ENCODE measurements around the gene HPCA.
"Not testable (repeated sequence)": the region's sequence is repeated elsewhere in the genome, so short reads cannot be mapped to it uniquely, and the experiment has no call there.

The HPCA gene

DNA sequence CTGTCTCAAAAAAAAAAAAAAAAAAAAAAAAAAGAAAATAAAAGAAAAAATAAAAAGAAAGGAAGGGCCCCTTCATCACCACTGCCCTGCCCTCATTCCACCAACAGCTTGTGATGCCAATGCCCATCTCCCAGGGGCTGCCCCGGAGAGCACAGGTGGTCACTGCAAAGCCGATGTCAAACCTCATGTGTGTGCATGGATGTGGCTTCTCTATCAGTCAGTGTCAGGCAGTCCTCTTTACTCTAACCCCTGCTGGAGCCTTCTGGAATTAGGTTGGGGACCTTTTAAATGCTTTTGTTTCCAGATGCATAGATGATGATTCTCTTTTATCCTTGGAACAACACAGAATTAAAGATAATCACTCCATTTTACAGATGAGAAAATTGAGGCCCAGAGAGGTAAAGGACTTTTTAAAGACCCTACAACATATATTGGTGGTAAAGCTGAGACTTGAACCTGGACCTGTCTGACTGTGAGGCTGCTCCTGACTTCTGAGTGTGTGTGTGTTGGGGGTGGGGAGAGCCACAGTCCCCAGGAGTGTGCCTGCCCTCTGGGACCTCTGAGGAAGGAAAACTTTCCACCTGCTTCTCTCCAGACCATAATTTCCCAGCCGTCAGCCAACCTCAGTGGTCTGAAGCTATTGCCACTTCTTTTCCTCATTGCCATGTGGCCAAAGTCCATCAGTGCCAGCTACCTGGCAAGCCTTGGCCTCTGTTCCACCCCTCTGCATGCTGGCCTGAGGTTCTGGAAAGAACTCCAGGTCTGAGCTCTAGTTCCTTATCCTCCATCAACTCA, 17.9 kb downstream of the HPCA start:
- DNase-seq, result no peak

DNA sequence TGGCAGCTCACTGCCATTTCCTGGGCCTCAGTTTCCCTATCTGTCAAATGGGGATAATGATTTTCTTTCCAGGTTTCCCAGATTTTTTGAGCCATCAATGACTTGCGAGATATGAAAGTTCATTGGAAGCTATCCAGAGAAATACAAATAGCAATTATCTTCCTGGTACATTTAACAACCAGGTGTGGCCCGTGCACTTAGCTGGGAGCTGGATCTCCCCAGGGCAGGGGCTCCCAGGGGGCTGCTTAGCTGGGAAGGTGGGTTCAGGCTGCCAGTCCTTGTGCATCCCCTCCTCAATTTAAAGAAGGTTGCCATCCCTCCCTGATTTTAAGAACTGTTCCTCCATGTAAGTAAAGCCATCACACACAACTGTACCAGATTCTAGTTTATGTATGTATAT, 18.5 kb downstream of the HPCA start:
- DNase-seq, result no peak

DNA sequence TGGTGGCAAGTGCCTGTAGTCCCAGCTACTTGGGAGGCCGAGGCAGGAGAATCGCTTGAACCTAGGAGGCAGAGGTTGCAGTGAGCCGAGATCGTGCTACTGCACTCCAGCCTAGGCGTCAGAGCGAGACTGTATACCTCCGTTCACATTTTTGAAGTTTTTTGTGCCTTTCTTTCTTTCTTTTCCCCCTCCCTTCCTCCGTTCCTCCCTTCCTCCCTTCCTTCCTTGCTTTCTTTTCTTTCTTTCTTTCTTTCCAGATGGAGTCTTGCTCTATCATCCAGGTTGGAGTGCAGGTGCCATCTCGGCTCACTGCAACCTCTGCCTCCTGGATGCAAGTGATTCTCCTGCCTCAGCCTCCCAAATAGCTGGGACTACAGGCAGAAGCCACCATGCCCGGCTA, 19.3 kb downstream of the HPCA start:
- not testable (repeated sequence) for DNase-seq

DNA sequence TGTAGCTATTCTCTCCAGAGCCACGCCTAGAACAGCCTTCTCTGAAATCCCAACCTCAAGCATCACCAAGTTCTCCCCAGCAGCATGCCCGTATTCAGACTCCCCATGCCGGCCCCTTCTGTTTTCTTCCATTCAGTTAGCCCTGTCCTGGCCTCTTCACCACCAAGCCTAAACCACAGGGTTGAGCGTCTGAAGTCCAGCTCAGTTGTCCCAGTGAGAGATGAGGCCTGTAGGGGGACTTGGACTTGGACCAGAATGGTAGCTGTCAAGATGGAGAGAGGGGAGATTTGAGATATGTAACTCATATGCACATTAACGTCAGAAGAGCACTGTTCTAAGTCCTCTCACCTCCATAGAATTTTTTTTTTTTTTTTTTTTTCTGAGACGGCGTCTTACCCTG, 20.4 kb downstream of the HPCA start:
- DNase-seq, result no peak

DNA sequence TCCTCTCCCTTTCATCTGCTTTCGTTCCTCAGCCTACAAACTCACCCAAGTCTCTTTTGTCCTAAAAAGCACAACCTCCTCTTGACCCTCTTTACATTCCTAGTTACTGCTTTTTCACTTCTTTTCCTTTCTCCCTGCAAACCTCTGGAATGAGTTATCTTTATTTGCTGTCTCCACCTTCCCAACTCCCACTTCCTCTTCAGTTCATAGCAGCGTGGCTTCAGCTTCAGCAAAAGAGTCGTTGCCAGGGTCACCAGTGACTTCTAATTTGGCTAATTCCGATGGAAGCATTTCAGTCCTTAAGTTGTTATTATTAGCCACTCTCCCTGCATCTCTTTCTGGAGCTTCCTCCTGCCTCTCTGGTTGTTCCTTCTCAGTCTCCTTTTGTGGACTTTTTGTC, 21.1 kb downstream of the HPCA start:
- DNase-seq, result no peak

DNA sequence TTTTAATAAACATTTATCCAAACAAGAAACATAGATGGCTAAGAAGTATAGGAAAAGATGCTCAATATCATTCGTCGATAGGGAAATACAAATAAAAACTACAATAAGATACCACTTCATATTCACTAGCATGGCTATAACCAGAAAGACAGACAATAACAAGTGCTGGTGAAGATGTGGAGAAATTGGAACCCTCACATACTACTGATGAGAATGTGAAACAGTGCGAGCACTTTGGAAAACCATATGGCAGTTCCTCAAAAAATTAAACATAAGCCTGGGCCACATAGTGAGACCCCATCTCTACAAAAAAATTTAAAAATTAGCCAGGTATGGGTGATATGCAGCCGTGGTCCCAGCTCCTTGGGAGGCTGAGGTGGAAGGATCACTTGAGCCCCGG, 24.0 kb downstream of the HPCA start:
- DNase-seq, result no peak

DNA sequence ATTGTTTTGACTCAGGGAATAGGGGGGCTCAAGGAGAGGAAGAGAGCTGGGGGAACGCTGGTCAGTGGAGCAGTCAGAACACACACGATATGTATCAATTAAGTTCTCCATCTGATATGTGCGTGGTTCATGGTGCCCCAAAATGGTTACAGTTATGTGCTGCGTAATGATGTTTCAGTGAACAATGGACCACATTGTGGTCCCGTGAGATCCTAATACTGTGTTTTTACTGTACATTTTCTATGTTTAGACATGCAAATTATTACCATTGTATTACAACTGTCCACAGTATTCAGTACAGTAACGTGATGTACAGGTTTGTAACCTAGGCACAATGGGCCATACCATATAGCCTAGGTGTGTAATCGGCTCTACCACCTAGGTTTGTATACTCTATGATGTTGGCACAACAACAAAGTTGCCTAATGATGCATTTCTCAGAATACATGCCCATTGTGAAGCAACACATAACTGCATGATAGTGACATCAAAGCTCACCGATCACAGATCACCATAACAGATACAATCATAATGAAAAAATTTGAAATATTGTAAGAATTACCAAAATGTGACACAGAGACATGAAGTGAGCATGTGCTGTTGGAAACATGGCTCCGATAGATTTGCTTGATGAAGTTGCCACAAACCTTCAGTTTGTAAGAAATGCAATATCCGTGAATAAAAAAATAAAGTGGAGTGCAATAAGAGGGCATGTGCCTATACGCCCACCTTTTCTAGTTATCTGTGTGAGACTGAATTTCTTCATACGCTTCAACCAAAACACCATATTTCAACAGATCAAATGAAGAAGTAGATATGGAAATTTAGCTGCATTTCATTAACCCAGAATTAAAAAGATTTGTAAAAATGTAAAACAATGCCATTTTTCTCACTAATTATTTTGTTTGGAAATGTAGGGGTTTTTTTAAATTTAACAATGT, 29.7 kb downstream of the HPCA start:
- DNase-seq, result no peak

- no peak for DNase-seq
Observed at GRCh38 chr1:32917521-32917920, 31.2 kb downstream of the HPCA start.

GRCh38 chr1:32918179-32918578, 31.9 kb downstream of the HPCA start:
- no peak for DNase-seq

DNA sequence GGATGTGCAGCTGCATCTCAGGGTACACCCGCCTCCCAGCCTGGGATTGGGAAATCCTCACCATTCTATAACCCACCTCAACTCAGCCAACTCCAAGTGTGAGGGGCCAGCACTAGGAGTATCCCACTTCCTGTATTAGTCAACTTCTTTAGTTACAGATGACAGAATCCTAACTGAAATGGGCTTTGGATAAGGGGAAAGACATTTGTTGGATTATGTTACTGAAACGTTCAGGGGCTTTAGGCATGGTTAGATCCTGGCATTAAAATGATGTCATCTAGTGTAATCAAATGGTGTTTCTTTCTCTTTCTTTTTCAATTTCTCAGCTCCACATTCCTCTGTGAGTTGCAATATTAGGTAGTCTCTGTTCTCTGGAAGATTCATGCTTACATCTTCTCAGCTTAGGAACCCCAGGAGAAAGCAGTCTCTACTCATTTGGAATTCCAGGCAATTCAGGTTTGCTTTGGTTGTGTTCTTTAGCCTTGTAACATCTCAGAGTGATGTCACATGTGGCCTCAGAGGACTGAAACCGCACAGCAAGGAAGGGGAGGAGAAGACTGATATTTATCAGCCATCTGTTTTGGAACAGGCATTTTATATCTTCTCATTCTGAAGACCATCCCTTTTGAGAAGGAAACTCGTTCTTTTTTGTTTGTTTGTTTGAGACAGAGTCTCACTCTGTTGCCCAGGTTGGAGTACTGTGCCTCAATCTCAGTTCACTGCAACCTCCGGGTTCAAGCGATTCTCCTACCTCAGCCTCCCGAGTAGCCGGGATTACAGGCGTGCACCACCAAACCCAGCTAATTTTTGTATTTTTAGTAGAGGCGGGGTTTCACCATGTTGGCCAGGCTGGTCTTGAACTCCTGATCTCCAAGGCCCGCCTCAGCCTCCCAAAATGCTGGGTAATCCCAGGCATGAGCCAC, 33.8 kb downstream of the HPCA start:
- peak; percentile 65 for DNase-seq

DNA sequence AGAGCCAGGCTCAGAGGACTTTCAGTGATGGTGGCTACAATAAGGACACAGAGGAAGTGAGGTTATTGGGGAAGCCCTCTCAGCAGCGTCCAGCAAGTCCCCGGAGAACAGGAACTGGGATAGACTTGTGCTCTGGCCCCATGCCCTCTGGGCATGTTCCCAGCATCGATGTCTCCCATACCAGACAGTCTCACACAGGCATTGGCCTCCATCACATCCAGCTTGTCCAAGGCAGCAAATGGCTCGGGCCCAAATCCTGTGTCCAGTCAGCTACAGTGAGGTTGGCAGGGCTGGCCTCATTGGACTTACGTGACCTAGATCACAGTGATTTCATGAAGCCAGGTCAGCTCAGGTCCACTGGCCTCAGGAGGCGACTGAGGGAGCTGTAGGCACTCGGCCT, 34.5 kb downstream of the HPCA start:
- no peak for DNase-seq

DNA sequence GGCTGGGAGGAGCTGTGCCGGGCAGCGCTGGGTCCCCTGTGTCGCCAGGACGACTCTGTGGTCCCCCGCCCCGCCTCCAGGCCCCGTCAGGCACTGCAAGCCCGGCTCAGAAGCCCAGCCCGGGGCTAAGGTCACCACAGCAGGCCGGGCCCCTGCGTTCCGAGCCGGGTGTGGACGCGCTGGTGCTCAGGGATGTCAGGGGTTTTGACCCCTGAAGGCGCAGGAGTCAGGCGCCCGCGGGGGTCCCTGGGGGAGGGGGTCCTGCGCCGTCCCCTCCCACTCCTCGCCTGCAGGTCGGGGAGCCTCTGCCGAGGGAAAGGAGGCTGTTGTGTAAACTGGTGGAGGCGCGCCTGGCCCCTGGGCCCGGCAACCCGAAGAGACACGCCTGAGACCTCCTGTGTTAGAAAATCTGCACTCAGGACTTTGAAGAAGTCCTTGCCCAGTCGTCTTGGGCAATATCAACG, 38.6 kb downstream of the HPCA start:
- DNase-seq, result peak; percentile 44

DNA sequence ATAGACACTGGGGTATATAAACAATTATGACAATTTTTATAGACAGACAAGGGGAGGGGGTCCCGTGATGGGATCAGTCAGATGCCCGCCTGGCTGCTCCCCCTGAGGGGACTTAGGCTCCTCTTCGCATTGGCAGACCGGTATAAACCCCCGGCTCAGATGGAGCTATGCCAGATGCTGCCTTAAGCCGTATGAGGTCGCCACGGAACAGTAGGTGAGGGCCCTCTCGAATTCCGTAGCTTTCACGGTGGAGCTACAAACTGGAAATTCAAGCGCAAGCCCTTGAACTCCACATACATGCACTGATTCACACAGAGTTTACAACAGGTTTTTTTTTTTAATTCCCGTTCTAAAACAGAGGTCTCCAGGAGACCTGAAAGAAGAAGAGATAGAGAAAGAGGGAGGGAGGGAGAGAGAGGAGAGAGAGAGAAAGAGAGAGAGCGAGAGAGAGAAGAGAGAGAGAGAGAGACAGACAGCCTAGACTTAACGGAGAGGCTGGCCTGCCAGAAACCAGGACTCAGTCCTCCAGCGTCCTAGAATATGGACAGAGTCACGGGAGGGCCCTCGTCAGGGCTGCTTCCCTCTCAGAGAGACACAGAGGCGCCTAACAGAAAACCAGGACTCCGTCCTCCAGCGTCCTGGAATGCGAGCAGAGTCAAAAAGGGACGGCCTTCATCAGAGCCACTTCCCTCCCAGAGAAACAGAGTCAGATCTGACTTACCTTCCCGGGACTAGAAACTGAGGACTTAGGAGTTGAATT, 39.3 kb downstream of the HPCA start:
- peak; percentile 65 for DNase-seq

DNA sequence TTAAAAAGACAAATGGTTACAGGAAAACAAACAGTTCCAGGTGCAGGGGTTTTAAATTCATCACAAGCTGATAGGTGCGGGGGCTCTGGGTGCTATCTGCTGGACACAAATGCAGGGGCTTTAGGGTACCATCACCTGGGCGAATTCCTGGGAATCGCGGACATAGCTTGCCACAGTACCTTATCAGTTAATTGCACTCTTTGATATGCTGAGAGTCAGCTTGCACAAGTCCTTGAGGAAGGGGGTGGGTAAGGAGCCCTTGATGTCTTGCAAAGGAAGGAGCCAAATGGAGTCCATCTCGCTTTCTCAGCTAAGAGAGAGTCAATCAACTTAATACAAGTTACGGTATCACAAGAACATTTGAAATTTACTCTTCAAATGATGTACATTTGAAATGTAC, 40.3 kb downstream of the HPCA start:
- DNase-seq, result peak; percentile 41

GRCh38 chr1:32927441-32927840, 41.1 kb downstream of the HPCA start:
- no peak for DNase-seq

GRCh38 chr1:32928285-32928684, 42.0 kb downstream of the HPCA start:
- no peak for DNase-seq

- DNase-seq, result no peak
Observed at GRCh38 chr1:32928715-32929114, 42.4 kb downstream of the HPCA start.

DNA sequence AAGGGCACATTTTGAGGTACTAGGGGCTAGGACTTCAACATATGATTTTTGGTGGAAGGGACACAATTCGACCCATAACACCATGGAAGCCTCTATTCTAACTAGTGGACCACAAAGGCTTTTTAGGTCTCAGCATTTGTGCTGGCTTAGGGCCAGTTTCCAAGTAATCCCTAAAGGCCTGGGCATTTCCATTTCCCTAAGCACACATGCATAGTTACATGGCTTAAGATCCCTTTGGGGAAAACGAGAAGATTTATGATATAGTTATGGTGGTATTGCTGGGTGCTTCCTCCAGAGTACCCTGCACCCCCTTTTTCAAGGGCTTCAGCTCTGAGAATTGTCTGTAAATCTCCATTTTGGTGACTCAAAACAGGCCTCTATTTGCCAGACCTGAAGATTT, 43.1 kb downstream of the HPCA start:
- DNase-seq, result no peak

DNA sequence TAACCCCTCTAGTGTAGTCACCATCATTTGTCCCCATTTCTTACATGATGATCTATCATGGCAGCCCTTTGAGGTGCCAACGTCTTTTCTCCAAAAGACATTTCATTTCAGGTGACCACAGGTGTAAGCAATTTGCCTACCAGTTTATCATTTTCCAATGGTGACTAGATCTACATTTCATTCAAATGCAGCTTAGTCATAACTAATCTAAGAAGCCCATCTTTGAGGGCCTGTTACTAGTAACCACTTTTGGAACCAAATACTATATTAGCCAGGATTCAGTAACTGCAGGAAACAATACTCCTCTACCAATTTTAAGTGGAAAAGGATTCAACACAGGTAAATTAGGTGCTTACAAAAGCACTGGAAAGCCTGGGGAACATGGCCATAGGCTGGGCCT, 45.5 kb downstream of the HPCA start:
- DNase-seq, result no peak

DNA sequence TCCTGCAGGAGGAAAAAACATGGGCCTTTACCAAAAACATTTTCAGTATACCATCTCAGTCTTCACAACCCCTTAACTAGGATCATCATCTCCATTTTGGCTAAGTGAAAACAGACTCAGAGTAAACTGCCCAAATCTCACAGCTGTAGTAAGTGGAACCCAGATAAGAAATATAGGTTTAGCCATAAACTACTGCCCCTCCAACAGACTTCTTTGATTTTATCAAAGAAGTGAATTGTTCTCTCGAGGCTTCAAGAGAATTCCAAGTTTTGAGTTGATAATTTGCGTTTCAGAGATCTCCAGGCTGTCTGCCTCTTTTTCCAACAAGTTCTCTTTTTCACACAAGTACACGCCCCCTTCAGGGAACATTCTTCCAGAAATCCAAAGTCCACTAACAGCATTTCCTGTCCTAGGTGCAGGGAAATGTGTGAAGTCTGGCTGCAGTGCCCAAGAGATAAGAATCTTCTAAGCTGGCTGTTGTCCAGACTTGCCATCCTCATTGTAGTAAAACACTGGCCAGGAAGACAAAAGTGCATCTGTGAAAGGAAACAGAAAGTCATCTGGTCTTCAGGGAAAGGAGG, 47.5 kb downstream of the HPCA start:
- DNase-seq, result peak; percentile 54

DNA sequence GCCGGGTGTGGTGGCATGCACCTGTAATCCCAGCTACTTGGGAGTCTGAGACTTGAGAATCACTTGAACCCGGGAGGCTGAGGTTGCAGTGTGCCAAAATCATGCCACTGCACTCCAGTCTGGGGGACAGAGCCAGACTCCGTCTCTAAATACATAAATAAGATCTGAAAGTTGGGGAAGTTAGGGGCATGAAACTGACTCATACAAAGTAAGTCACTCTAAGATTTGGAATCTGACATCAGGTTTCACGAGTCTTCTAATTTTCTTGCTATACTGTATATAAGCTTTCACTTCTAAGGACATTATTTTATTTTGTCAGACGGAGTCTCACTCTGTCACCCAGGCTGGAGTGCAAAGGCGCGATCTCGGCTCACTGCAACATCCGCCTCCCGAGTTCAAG, 48.2 kb downstream of the HPCA start:
- no peak for DNase-seq

GRCh38 chr1:32937061-32937460, 50.8 kb downstream of the HPCA start:
- no peak for DNase-seq

Measured in hematopoietic multipotent progenitor cell treated with erythropoietin and hydrocortisone succinate and interleukin-3 and kit ligand, for 4 days (in vitro differentiated cells).